Stimulated activated memory B cell treated with anti-CD40 and anti-IgM and Interleukin-4, amounts not matched to agents 10 μg/mL and 1 μg/mL and 100 μg/mL, for 72 hours (primary cell): ENCODE data around the gene ABAT.
A peak's percentile ranks its signal among the peaks of the same experiment; 100 is the strongest.

Experiments
- ATAC-seq: fragments of 150-1000 bp; cut with Tn5 transposase; 2 replicates; pipeline ENCODE4 v1.10.0; 2021
- H3K27ac Mint-ChIP-seq: one replicate; pipeline ENCODE4 v1.8.0; 2022; ENCODE audit warnings: mild to moderate bottlenecking, mixed read lengths
- H3K27me3 Mint-ChIP-seq: one replicate; pipeline ENCODE4 v1.8.0; 2022; ENCODE audit warnings: mixed read lengths
- H3K36me3 Mint-ChIP-seq: one replicate; pipeline ENCODE4 v1.8.0; 2022; ENCODE audit warnings: mixed read lengths
- H3K4me1 Mint-ChIP-seq: one replicate; pipeline ENCODE4 v1.8.0; 2022; ENCODE audit warnings: mixed read lengths
- H3K4me3 Mint-ChIP-seq: one replicate; pipeline ENCODE4 v1.8.0; 2022; ENCODE audit warnings: mild to moderate bottlenecking, moderate library complexity, mixed read lengths
- H3K9me3 Mint-ChIP-seq: one replicate; pipeline ENCODE4 v1.8.0; 2022; ENCODE audit warnings: mixed read lengths

The ABAT gene

DNA sequence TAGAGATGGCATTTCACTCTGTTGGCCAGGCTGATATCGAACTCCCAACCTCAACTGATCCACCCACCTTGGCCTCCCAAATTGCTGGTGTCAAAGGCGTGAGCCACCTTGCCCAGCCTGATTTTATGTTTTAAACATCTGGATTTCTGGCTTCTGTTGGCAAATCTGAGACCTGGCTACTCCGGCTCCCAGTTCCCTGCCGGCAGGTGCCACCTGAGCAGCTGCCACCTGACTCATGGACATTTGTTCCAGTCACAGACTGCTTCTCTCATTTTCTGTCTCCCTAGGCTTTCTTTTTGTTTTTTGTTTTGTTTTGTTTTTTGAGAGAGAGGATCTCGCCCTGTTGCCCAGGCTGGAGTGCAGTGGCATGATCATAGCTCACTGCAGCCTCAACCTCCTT is 132.8 kb downstream of the ABAT start:
- Mint-ChIP-seq H3K4me1 (peaks cover 6% of the 10 kb centered on the region), H3K4me3 (no peak overlapping the region), H3K27ac (no peak overlapping the region), H3K9me3 (no peaks in the 10 kb centered on the region), H3K36me3 (peaks cover 75% of the 10 kb centered on the region), H3K27me3 (no peaks in the 10 kb centered on the region)
- ATAC-seq: no peak

DNA sequence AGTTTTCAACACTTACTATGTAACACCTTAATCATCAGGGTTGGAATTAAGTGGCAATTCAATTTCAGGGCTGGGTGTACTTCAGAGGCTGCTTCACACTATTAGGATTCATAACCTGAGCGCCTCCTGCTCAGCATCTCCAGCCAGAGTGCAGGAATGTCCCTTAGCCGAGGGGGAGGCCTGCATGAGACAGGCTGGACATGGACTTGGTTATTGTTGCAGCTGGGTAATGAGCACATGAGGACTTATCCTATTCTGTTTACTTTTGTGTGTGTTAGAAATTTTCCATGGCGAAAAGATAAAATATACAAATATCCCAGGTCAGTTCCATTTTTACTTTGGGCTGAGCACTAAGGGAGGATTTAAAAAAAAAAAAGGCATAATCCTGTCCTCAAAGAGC is 133.6 kb downstream of the ABAT start:
- Mint-ChIP-seq H3K36me3 (peaks cover 74% of the 10 kb centered on the region), H3K4me1 (peaks cover 6% of the 10 kb centered on the region), H3K27ac (no peak overlapping the region), H3K9me3 (no peaks in the 10 kb centered on the region), H3K4me3 (no peak overlapping the region), H3K27me3 (no peaks in the 10 kb centered on the region)
- ATAC-seq: no peak

DNA sequence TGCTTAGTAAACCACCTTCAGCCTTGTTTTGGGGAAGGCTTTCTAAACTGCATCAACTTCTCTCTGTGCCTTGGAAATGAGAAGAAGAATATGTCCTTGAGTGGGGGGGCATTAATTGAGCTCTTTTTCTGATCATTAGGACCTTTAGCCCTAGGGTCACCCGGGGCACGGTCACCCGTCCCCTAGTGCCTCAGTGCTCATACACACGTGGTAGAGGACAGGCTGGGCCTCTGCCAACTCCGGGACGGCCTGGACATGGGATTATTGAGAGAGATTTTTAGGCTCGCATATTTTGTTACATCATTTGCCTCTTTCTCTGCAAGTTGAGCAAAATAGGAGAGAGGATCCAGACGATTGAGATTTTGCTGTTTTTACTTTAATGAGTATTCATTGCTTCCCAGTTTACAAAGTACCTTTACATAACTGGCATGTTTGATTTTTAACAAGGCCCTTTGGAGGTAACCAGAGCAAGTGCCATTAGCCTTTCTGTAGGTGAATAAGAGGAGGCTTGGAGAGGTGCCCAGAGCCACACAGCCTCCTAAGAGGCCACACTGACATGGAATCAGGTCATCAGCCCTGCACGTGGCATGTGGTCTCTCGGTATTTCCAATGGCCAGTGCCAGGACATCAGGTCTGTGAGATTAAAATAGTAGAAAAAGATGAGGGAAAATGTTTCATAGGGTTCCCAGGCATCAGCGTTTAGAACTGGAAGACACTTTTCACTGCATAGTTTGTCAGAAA is 134.4 kb downstream of the ABAT start:
- ATAC-seq: no peak
- no peaks in the 10 kb centered on the region for H3K9me3 Mint-ChIP-seq
- no peaks in the 10 kb centered on the region for H3K27me3 Mint-ChIP-seq
- no peak overlapping the region for H3K4me3 Mint-ChIP-seq
- peaks cover 77% of the 10 kb centered on the region for H3K36me3 Mint-ChIP-seq
- no peak overlapping the region for H3K27ac Mint-ChIP-seq
- H3K4me1 Mint-ChIP-seq: peaks cover 13% of the 10 kb centered on the region

DNA sequence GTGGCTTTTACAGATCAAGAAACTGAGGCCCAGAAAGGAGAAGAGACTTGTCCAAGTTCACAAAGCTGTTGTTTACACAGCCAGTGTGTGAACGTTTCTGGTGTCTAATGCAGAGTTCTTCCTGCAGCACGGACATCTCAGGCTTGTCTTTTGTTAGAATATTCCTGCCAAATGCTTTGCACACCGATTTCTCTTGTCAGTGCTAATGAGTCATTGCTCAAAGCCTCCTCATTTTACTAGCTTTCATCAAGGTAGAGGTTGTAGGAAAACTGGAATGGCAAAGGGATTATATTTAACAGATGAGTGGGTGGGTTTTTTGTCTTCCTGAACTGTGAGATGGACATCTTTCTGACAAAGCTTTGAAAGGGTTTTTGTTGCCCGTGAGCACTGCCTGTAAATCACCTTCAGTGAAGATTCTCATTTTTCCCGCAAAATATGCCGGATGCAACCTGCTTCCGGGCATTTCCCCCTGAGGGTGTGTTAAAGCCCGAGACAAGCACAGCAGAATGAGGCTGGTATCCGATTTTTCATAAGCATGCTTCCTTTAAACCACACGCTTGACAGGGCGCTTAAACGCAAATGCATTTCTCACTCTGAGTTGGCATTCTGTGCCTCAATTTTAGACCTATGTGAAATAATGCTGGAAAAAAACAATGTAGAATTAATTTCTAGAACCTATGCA is 137.9 kb downstream of the ABAT start:
- Mint-ChIP-seq H3K27ac (peak overlapping the region; percentile 81), H3K4me3 (no peak overlapping the region), H3K36me3 (peaks cover 79% of the 10 kb centered on the region), H3K4me1 (peaks cover 34% of the 10 kb centered on the region), H3K9me3 (no peaks in the 10 kb centered on the region), H3K27me3 (no peaks in the 10 kb centered on the region)
- no peak for ATAC-seq

DNA sequence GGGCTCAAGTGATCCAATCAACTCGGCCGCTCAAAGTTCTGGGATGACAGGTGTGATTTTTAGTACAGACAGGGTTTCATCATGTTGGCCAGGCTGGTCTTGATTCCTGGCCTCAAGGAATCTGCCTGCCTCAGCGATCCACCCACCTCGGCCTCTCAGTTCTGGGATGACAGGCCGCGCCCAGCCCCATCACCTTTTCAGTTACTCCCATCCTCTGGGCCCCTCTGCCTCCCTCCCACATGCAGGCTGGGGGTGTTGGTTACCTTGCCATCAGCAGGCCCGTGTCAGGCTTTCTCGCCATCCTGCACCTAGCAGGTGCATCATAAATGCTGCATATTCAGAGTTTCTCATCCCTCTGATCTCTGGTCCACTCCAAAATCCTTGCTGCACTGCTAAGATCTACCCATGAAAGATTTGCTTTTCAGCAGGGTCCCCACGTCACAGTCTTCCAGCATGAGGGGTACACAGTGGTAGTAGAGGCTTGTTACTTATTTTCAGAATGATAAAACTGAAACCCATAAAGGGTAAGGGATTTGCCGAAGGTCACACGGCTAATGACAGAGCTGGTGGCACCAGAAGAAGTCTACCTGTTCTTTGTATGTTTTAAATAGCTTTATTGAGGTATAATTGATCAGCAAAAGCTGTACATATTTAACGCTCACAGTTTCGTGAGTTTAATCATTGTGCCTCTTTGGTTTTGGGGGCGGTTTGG is 139.8 kb downstream of the ABAT start:
- Mint-ChIP-seq H3K4me3 (peak overlapping the region; percentile 58), H3K27ac (peak overlapping the region; percentile 81), H3K36me3 (peaks cover 82% of the 10 kb centered on the region), H3K9me3 (no peaks in the 10 kb centered on the region), H3K4me1 (peaks cover 46% of the 10 kb centered on the region), H3K27me3 (no peaks in the 10 kb centered on the region)
- ATAC-seq: peak; percentile 75

DNA sequence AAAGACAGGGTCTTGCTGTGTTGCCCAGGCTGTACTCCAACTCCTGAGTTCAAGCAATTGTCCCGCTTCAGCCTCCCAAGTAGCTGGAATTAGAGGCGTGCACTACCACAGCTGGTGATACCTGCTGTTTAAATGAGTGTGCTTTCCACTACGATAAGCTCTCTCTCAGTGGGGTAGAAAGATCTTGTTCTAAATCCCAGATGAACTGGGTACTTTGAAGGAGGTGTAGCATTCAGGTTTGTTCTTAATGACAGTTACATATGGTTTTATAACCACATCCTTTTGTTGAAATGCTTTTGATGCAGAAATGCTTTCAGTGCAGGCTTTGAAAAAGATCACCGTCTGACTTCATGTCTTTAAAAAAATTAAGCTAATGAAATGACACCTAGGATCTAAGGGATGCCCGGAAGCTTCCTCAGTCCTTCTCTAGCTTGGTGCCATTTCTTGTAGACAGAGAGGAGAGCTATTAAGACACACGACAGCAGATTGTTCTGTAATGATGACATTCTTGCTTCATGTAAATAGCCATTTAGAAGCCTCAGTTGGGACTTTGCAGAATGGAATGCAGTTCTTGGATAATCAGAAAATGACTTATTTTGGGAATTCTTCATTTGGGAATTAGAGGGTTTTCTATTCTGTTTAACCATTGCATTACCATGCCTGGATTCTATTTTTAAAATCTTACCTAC is 142.7 kb downstream of the ABAT start:
- no peak for ATAC-seq
- Mint-ChIP-seq H3K27me3 (no peaks in the 10 kb centered on the region), H3K36me3 (peaks cover 83% of the 10 kb centered on the region), H3K4me3 (no peak overlapping the region), H3K4me1 (peaks cover 59% of the 10 kb centered on the region), H3K9me3 (no peaks in the 10 kb centered on the region), H3K27ac (peak overlapping the region; percentile 22)

DNA sequence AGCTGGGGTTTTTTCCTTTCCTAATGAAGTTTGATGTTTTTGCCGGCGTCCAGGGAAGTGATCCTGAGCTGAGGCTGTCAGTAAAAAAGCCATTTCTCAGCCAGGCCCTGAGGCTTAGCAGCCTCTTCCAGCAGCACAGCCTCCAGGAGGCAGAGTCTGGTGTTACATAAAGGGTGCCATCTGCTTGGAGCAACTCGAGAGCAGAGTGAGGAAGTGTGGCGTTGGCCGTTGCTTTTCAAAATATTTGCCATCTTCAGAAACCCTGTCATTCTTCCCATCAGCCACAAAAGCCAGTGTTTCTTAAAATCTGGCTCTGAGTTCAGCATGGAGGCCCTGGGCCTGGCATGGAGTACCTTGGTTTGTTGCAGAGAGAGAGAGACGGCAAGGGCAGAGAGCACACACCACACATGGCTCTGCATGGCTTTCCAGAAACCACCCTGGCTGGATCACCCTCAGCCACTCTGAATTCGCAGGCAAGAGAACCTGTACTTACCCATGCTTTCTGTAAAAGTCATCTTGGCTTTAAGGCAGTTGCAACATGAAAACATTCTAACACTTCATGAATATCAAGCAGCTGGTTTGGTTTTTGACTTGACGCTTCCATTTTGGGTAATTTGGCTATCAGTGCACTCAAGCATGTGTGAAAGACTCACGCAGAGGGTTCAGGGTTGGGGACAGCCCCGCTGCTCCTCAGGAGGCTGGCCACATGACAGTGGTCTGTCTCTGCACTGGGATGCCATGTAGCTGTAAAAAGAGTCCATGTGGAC is 144.3 kb downstream of the ABAT start:
- H3K9me3 Mint-ChIP-seq: no peaks in the 10 kb centered on the region
- no peak overlapping the region for H3K4me3 Mint-ChIP-seq
- peaks cover 62% of the 10 kb centered on the region for H3K4me1 Mint-ChIP-seq
- peak; percentile 95 for ATAC-seq
- peaks cover 80% of the 10 kb centered on the region for H3K36me3 Mint-ChIP-seq
- peak overlapping the region; percentile 90 for H3K27ac Mint-ChIP-seq
- no peaks in the 10 kb centered on the region for H3K27me3 Mint-ChIP-seq

DNA sequence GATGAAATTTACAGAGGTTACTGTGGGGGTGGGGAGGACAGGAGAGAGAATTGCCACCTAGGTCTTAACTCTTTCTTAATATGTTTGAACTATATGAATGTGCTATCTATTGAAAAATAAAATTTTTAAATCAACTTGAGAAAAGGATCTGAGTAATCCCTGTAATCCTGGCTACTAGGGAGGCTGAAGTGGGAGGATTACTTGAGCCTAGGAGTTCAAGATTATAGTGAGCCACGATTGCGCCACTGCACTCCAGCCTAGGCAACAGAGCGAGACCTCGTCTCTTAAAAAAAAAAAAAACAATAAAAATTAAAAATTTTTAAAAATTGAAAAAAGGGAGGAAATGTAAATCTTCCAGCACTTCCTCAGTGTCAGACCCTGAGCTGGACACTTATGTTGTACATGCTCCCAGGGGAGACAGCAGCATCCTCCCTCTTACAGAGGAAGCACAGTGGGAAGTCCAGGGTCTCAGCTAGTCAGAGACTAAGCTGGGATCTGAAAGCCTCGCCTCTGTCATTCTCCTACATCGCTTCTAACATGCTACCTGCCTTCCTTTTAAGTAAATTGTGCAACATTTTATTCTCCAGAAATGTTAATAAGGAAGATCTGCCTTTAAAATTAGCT is 145.1 kb downstream of the ABAT start:
- no peak overlapping the region for H3K4me3 Mint-ChIP-seq
- no peak for ATAC-seq
- H3K4me1 Mint-ChIP-seq: peaks cover 54% of the 10 kb centered on the region
- H3K9me3 Mint-ChIP-seq: no peaks in the 10 kb centered on the region
- peaks cover 71% of the 10 kb centered on the region for H3K36me3 Mint-ChIP-seq
- no peaks in the 10 kb centered on the region for H3K27me3 Mint-ChIP-seq
- H3K27ac Mint-ChIP-seq: peak overlapping the region; percentile 90

DNA sequence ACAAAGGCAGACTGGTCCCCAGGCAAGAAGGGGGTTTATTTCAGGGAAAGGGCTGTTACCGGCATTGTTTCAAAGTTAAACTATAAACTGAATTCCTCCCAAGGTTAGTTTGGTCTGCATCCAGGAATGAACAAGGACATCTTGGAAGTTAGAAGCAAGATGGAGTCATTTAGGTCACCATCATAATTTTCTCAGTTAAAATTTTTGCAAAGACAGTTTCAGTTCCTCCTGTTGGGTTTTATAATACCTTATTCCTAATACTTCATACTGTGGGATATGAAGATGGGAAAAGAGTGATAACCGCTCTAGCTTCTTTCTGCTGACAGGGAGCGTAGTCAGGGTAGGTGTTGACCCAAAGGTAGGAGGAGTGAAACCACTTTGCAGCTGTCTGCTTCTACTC is 148.0 kb downstream of the ABAT start:
- Mint-ChIP-seq H3K27me3 (no peaks in the 10 kb centered on the region), H3K4me1 (peaks cover 37% of the 10 kb centered on the region), H3K4me3 (no peak overlapping the region), H3K27ac (peak overlapping the region; percentile 65), H3K36me3 (peaks cover 55% of the 10 kb centered on the region), H3K9me3 (no peaks in the 10 kb centered on the region)
- ATAC-seq: no peak

DNA sequence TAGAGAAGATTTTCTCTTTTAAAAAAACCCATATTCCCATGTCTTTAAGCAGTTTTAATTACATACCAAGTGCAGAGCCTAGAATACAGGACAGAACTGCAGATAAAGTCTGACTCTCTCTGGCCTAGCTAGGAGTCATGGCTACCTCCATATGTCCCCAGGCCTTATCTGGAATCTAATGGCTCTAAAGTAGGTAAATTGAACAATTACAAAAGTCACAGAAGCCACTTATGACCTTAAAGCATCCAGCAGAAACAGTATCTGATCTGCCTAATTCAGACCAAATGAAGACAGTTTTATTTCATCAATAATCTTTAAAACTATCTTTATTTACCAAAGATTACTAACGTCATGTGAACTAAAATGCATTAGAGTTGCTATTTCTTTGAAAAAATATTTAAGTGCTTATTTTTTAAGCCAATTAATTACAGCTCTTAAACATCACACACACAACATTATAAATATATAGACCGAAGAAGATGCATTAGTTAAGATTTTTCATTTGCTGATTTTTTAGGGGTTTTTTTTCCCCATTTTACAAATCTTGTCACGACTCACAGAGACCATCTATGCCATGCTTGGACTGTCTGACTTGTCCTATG is 152.0 kb downstream of the ABAT start:
- no peak for ATAC-seq
- no peak overlapping the region for H3K27ac Mint-ChIP-seq
- H3K9me3 Mint-ChIP-seq: no peaks in the 10 kb centered on the region
- H3K4me1 Mint-ChIP-seq: peaks cover 30% of the 10 kb centered on the region
- H3K36me3 Mint-ChIP-seq: peaks cover 50% of the 10 kb centered on the region
- no peaks in the 10 kb centered on the region for H3K27me3 Mint-ChIP-seq
- H3K4me3 Mint-ChIP-seq: no peak overlapping the region

DNA sequence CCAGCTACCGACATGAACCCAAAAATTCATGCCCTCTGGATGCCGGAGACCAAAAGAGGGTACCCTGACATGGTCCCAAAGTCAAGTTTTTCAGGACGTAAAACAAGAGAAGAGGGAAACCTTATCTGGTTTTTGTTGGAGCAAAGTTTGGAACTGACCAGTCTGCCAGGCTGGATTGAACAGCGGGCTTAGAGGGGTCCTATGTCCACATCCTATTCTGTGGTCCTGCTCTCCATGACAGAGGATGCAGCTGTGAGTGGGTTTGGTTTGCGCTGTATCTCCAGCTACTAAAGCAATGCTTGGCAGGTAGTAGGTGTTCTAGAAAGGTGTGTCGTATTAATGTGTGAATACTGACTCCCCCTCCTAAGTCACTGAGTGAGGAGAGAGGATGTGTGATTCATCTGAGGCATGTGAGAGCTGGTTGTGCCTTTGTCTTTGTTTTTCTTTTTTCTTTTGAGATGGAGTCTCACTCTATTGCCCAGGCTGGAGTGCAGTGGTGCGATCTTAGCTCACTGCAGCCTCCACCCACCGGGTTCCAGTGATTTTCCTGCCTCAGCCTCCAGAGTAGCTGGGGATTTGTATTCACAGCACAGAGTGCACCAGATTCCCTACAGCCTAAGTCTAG is 154.2 kb downstream of the ABAT start:
- peaks cover 54% of the 10 kb centered on the region for H3K36me3 Mint-ChIP-seq
- no peak overlapping the region for H3K4me3 Mint-ChIP-seq
- peaks cover 31% of the 10 kb centered on the region for H3K4me1 Mint-ChIP-seq
- no peak overlapping the region for H3K27ac Mint-ChIP-seq
- no peaks in the 10 kb centered on the region for H3K27me3 Mint-ChIP-seq
- no peaks in the 10 kb centered on the region for H3K9me3 Mint-ChIP-seq
- ATAC-seq: no peak

DNA sequence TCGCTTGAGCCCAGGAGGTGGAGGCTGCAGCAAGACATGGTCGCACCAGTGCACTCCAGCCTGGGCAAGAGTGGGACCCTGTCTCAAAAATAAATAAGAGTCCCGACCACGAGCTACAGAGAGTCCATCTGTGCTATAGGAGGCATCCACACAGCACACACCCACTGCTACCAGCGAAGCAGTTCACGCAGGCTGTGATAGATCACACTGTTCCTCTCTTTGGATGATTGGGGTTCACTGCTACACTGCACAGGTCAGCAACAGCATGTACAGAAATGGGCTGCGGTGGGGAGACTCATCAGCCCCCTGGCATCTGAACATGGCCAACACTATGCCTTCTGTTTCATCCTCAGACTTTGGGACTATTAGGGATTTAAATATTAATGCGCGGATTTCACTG is 157.0 kb downstream of the ABAT start:
- Mint-ChIP-seq H3K27me3 (no peaks in the 10 kb centered on the region), H3K27ac (peak overlapping the region; percentile 40), H3K9me3 (no peaks in the 10 kb centered on the region), H3K36me3 (peaks cover 59% of the 10 kb centered on the region), H3K4me1 (peaks cover 31% of the 10 kb centered on the region), H3K4me3 (no peak overlapping the region)
- no peak for ATAC-seq

DNA sequence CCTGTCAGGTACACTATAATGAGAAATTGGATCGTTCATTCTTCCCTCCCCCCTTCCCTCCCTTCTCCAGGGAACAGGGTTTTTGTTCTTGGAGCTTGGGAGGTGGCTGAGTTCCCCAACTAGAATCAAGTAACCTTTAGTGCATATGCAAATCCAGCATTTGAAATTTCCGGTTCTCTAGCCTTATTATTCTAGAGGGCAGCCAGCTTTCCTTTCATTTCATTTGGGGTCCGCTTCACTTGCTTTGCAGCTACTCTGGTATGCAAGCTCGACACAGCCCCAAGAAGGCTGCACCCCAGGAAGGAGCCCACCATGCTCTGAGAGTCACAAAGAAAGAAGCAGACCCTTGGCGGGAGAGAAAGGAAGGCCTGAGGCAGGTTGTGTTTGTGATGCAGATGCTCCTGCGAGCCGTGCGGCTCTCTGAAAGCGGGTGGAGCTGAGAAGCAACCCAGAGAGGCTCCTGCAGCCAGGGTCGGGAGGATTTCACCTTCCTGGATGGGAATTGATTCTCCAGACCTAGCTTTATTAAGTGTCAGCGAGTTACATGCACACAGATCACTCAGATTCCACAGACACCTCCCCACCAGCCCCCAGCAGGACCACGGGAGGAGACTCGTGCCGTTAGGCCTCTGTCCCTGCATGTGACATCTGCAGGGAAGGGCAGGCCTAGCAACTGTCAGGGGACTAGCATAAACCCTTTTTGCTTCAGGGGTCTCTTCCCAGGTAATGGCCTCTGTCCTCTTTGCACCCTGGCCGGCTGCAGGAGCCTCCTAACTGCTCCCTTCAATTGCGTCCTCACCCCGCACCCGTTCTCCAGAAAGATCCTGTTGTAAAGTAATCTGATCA is 157.7 kb downstream of the ABAT start:
- H3K4me1 Mint-ChIP-seq: peaks cover 31% of the 10 kb centered on the region
- peak overlapping the region; percentile 42 for H3K27ac Mint-ChIP-seq
- H3K27me3 Mint-ChIP-seq: no peaks in the 10 kb centered on the region
- peak overlapping the region; percentile 14 for H3K4me3 Mint-ChIP-seq
- H3K9me3 Mint-ChIP-seq: no peaks in the 10 kb centered on the region
- H3K36me3 Mint-ChIP-seq: peaks cover 53% of the 10 kb centered on the region
- no peak for ATAC-seq
